Heart left ventricle (tissue), 13 donors: Measurements from ENCODE around the gene LAMA1.

Experiments used
- POLR2A ChIP-seq, 2 donors: fragments of 450-650 bp; IDR thresholded peaks; one replicate each; pipeline ENCODE4 v1.6.1; 2017; ENCODE audit warnings: antibody characterized with exemption in 2 of 2, mild to moderate bottlenecking in 2 of 2, moderate library complexity in 2 of 2
- TF ChIP-seq, protein P1 (sequence below), 12 donors: fragments of 200-600 bp; sonication (generic) in 4 of 12; IDR thresholded peaks; one replicate each; pipeline versions ENCODE4 v1.5.0 to v1.8.0; 2018 to 2022; ENCODE audit warnings: antibody characterized with exemption in 12 of 12, mild to moderate bottlenecking in 5 of 12
- donor health status: ischemic (EF 13 %, LVEDD 7.1; RV severe dilation, severe dysfunction).
- donor health status: DM: no; HTN: yes; CAD: no.
- donor health status: DM: no; HTN: no; CAD: no.
- donor health status: ischemic (EF 25% LVEDD 6.9; RV normal size, moderate dysfunction).
- donor health status: ischemic (EF 25% LVEDD 5.7; RV mildly dilated, moderate dysfunction).
- donor health status: ischemic (EF 35%, LVEDD 5.7; RV mildly dilated, moderate dysfunction).
- donor health status: nonischemic (EF 11% LVEDD 7.7; RV severe dilation, severe dysfunction).
- donor health status: DM: yes; HTN: yes; CAD: no.
- donor health status: PGD.
- donor health status: ischemic (EF 29% LVEDD 5.4; RV normal size, mild dysfunction).
- donor health status: nonischemic (EF 23%, LVEDD 6.1; RV moderate dilation, normal function).

DNA sequence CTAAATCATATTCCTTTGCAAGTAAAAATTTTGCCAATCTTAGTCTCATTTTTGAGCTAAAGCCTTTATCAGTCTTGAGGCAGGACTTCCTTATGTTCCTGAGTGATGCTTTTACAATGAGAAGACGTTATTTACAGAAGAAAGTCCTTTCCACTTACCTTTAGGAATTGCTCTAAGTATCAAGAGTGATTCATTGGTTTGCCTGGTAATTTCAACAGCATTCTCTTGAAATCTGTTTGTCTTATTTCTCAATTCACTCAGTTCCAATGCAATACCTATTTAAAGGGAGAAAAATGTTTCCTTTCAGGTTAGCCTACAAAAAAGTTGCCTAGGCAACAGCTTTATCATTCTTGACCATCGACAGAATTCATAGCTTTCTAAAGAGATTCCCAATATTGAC, 137.2 kb downstream of the LAMA1 start:
- TF ChIP-seq, protein P1, sequence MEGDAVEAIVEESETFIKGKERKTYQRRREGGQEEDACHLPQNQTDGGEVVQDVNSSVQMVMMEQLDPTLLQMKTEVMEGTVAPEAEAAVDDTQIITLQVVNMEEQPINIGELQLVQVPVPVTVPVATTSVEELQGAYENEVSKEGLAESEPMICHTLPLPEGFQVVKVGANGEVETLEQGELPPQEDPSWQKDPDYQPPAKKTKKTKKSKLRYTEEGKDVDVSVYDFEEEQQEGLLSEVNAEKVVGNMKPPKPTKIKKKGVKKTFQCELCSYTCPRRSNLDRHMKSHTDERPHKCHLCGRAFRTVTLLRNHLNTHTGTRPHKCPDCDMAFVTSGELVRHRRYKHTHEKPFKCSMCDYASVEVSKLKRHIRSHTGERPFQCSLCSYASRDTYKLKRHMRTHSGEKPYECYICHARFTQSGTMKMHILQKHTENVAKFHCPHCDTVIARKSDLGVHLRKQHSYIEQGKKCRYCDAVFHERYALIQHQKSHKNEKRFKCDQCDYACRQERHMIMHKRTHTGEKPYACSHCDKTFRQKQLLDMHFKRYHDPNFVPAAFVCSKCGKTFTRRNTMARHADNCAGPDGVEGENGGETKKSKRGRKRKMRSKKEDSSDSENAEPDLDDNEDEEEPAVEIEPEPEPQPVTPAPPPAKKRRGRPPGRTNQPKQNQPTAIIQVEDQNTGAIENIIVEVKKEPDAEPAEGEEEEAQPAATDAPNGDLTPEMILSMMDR (IDR thresholded peaks at IDR 0.05), result no peak
- TF ChIP-seq POLR2A (IDR thresholded peaks at IDR 0.05), result no peak
